Stimulated activated CD4-positive, alpha-beta T cell treated with anti-CD3 and anti-CD28 coated beads, Interleukin-12 subunit alpha, Interleukin-12 subunit beta, amount 100 ng/mL, for 24 hours (primary cell): ENCODE results near the gene CEACAM16.
A peak's percentile ranks its signal among the peaks of the same experiment; 100 is the strongest.

Experiments used
- DNase-seq, 2 experiments: peaks; one replicate each; pipeline ENCODE4 v3.0.0-alpha.2; 2020; ENCODE audit warnings: low read depth in 2 of 2

Gene CEACAM16

GRCh38 chr19:44746616-44746945, 47.6 kb downstream of the CEACAM16 start:
- DNase-seq = no peak

- peak; percentile 85 to 91 for DNase-seq
Measured at GRCh38 chr19:44746946-44747738, 48.2 kb downstream of the CEACAM16 start.

- no peak for DNase-seq
Measured at GRCh38 chr19:44747739-44748425, 48.9 kb downstream of the CEACAM16 start.

- peak; percentile 18 to 51 for DNase-seq
Measured at GRCh38 chr19:44748426-44749254, 49.7 kb downstream of the CEACAM16 start, which contains the start of gene BCL3. TSS of gene BCL3 (plus strand) at chr19:44748708. CDS start at chr19:44748791, 83 bp downstream.

- DNase-seq = no peak
Measured at GRCh38 chr19:44749292-44749691, 50.3 kb downstream of the CEACAM16 start.

- no peak for DNase-seq
Measured at GRCh38 chr19:44749994-44750393, 51.0 kb downstream of the CEACAM16 start.

GRCh38 chr19:44752123-44752815, 53.3 kb downstream of the CEACAM16 start:
- no peak for DNase-seq

- DNase-seq = peak; percentile 87 to 94
Measured at GRCh38 chr19:44752816-44753625, 54.1 kb downstream of the CEACAM16 start.

GRCh38 chr19:44753626-44753931, 54.6 kb downstream of the CEACAM16 start:
- no peak for DNase-seq

- peak; percentile 51 to 89 for DNase-seq
Measured at GRCh38 chr19:44753932-44754749, 55.2 kb downstream of the CEACAM16 start.

GRCh38 chr19:44754750-44755080, 55.8 kb downstream of the CEACAM16 start:
- DNase-seq = no peak

GRCh38 chr19:44755219-44755618, 56.3 kb downstream of the CEACAM16 start:
- no peak for DNase-seq

GRCh38 chr19:44756089-44756562, 57.2 kb downstream of the CEACAM16 start:
- DNase-seq = no peak

GRCh38 chr19:44757057-44757734, 58.2 kb downstream of the CEACAM16 start:
- no peak for DNase-seq

- DNase-seq = no peak
Measured at GRCh38 chr19:44757735-44758505, 59.0 kb downstream of the CEACAM16 start.

- DNase-seq = no peak
Measured at GRCh38 chr19:44758596-44758995, 59.6 kb downstream of the CEACAM16 start.

- no peak for DNase-seq
Measured at GRCh38 chr19:44759083-44759804, 60.3 kb downstream of the CEACAM16 start.
